ENCODE results near the gene SON. TPM values are rescaled to one million over a fixed set of nuclear protein-coding genes. Genes with fewer than 3 reads are reported as not detected.

Gene SON
- polyA plus RNA-seq, 1 donor from 2014 or later = 123 TPM

DNA sequence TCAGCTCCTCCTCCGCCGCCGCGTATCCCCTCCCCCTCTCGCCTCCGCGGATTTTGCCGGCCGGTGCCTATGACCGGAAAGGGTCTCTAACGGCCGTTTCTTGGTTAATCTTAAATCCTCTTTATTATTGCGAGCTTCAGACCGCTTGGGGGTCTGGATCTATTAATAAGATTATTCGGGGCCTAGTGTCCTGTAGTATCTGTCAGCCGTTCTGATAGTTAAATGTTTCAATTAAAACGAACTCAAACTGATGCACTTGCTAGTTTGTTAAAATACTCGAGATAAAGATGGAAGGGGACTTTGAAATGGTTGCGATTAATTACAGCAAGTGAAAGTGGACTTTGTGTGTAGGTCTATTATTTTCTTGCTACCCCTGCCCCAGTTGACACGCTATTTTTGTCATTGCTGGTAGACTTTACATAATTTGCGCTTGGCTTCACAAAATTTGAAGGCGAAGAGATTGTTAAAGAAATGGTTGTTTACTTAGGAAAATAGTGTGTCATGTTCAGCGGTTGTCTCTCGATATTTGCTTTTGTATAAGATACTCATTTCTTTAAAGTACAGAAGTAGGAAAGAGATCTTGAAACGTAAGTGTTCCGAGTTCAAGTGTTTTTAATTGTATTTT lies 779 bp downstream of the SON start:
- Histone ChIP-seq H3K36me3 (ENCODE audit: insufficient read depth, low read length) (no peaks in the 10 kb centered on the region), H3K27ac (ENCODE audit: low read length) (peak overlapping the region; percentile 99), H3K4me3 (ENCODE audit: low read length) (peak overlapping the region; percentile 72), H3F3A (ENCODE audit: insufficient read depth, low read length, poor library complexity, severe bottlenecking) (no peaks in the 10 kb centered on the region), H3K9ac (ENCODE audit: low read length) (peak overlapping the region; percentile 96), H3K27me3 (ENCODE audit: insufficient read depth, low read depth, low read length) (no peaks in the 10 kb centered on the region), H4K20me1 (ENCODE audit: insufficient read depth) (peaks cover 6% of the 10 kb centered on the region), H2AFZ (ENCODE audit: low read depth, low read length) (peak overlapping the region; percentile 62), H3K4me2 (ENCODE audit: low read length) (peak overlapping the region; percentile 55), H3K9me2 (ENCODE audit: insufficient read depth, low read length) (no peaks in the 10 kb centered on the region), H3K79me2 (replicated peaks; ENCODE audit: insufficient read depth, low read length) (peaks cover 76% of the 10 kb centered on the region), H3K9me3 (ENCODE audit: low read length) (no peaks in the 10 kb centered on the region)
- TF ChIP-seq TAF1 (IDR thresholded peaks at IDR 0.05; ENCODE audit: low read depth) = no peak
- TF ChIP-seq, protein P1, sequence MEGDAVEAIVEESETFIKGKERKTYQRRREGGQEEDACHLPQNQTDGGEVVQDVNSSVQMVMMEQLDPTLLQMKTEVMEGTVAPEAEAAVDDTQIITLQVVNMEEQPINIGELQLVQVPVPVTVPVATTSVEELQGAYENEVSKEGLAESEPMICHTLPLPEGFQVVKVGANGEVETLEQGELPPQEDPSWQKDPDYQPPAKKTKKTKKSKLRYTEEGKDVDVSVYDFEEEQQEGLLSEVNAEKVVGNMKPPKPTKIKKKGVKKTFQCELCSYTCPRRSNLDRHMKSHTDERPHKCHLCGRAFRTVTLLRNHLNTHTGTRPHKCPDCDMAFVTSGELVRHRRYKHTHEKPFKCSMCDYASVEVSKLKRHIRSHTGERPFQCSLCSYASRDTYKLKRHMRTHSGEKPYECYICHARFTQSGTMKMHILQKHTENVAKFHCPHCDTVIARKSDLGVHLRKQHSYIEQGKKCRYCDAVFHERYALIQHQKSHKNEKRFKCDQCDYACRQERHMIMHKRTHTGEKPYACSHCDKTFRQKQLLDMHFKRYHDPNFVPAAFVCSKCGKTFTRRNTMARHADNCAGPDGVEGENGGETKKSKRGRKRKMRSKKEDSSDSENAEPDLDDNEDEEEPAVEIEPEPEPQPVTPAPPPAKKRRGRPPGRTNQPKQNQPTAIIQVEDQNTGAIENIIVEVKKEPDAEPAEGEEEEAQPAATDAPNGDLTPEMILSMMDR (IDR thresholded peaks at IDR 0.05; ENCODE audit: poor library complexity, severe bottlenecking) = no peak
- TF ChIP-seq EP300 (conservative IDR thresholded peaks at IDR 0.05; ENCODE audit: poor library complexity, severe bottlenecking) = no peak
- TF ChIP-seq, protein P2, sequence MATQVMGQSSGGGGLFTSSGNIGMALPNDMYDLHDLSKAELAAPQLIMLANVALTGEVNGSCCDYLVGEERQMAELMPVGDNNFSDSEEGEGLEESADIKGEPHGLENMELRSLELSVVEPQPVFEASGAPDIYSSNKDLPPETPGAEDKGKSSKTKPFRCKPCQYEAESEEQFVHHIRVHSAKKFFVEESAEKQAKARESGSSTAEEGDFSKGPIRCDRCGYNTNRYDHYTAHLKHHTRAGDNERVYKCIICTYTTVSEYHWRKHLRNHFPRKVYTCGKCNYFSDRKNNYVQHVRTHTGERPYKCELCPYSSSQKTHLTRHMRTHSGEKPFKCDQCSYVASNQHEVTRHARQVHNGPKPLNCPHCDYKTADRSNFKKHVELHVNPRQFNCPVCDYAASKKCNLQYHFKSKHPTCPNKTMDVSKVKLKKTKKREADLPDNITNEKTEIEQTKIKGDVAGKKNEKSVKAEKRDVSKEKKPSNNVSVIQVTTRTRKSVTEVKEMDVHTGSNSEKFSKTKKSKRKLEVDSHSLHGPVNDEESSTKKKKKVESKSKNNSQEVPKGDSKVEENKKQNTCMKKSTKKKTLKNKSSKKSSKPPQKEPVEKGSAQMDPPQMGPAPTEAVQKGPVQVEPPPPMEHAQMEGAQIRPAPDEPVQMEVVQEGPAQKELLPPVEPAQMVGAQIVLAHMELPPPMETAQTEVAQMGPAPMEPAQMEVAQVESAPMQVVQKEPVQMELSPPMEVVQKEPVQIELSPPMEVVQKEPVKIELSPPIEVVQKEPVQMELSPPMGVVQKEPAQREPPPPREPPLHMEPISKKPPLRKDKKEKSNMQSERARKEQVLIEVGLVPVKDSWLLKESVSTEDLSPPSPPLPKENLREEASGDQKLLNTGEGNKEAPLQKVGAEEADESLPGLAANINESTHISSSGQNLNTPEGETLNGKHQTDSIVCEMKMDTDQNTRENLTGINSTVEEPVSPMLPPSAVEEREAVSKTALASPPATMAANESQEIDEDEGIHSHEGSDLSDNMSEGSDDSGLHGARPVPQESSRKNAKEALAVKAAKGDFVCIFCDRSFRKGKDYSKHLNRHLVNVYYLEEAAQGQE (IDR thresholded peaks at IDR 0.05; ENCODE audit: borderline replicate concordance) = no peak
- TF ChIP-seq POLR2AphosphoS5 (IDR thresholded peaks at IDR 0.05) = no peak
- TF ChIP-seq SMC3 (conservative IDR thresholded peaks at IDR 0.05; ENCODE audit: poor library complexity) = no peak
- TF ChIP-seq EZH2 (IDR thresholded peaks at IDR 0.05; ENCODE audit: borderline replicate concordance, insufficient read depth, low read length, poor library complexity, severe bottlenecking) = no peak
- TF ChIP-seq RAD21 (conservative IDR thresholded peaks at IDR 0.05) = no peak
- no peak for TF ChIP-seq MXI1 (conservative IDR thresholded peaks at IDR 0.05; ENCODE audit: poor library complexity, severe bottlenecking)

DNA sequence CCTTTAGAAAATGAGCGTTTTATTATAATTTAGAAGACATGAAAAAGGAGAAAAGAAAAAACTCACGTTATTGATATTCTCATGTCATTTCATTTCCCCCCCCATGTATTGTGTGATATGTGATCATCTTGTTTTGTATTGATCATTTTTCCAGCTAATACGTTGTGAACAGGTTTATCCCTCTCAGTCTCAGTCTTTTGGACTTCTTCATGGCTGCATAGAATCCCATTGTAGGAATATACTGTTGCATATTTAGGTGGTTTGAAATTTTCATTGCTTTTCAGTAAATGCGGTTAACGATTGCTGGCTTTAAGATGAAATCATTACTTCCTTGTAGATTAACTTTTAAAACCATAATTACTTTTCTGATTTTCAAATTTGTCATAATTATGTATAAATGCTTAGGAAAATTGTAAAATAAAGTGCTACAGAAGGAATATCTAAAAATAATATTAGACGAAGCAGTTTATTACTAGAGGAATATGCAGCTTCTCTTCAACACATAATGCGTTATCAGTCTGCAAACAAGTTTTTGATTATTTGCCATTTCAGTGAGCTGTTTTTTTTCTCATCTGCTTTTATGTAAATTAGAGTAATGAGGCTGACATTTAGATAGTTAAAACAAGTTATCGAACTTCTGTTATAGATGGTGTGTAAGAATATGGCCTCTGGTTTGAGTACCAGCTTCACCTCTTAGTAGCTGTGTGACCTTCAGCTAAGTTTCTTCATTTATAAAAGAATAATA lies 1.8 kb downstream of the SON start:
- Histone ChIP-seq H3K36me3 (ENCODE audit: insufficient read depth, low read length) (peaks cover 3% of the 10 kb centered on the region), H4K20me1 (ENCODE audit: insufficient read depth) (peaks cover 6% of the 10 kb centered on the region), H3K9ac (ENCODE audit: low read length) (peak overlapping the region; percentile 96), H3K4me2 (ENCODE audit: low read length) (peak overlapping the region; percentile 55), H3K9me3 (ENCODE audit: low read length) (no peaks in the 10 kb centered on the region), H3K79me2 (replicated peaks; ENCODE audit: insufficient read depth, low read length) (peaks cover 77% of the 10 kb centered on the region), H3F3A (ENCODE audit: insufficient read depth, low read length, poor library complexity, severe bottlenecking) (no peaks in the 10 kb centered on the region), H3K9me2 (ENCODE audit: insufficient read depth, low read length) (no peaks in the 10 kb centered on the region), H3K27me3 (ENCODE audit: insufficient read depth, low read depth, low read length) (no peaks in the 10 kb centered on the region), H3K4me3 (ENCODE audit: low read length) (peak overlapping the region; percentile 72), H2AFZ (ENCODE audit: low read depth, low read length) (no peak overlapping the region), H3K27ac (ENCODE audit: low read length) (peak overlapping the region; percentile 7)
- TF ChIP-seq POLR2AphosphoS5 (IDR thresholded peaks at IDR 0.05) (no peak), TAF1 (IDR thresholded peaks at IDR 0.05; ENCODE audit: low read depth) (no peak), MXI1 (conservative IDR thresholded peaks at IDR 0.05; ENCODE audit: poor library complexity, severe bottlenecking) (no peak), EZH2 (IDR thresholded peaks at IDR 0.05; ENCODE audit: borderline replicate concordance, insufficient read depth, low read length, poor library complexity, severe bottlenecking) (no peak), RAD21 (conservative IDR thresholded peaks at IDR 0.05) (no peak), EP300 (conservative IDR thresholded peaks at IDR 0.05; ENCODE audit: poor library complexity, severe bottlenecking) (no peak), SMC3 (conservative IDR thresholded peaks at IDR 0.05; ENCODE audit: poor library complexity) (no peak)
- TF ChIP-seq, protein P1 (IDR thresholded peaks at IDR 0.05; ENCODE audit: poor library complexity, severe bottlenecking) = no peak
- TF ChIP-seq, protein P2 (IDR thresholded peaks at IDR 0.05; ENCODE audit: borderline replicate concordance) = no peak

All from neural cell (in vitro differentiated cells).